GM21717 (cell line): Measurements from ENCODE around the gene COL18A1.
"Not testable (repeated sequence)": the region's sequence is repeated elsewhere in the genome, so short reads cannot be mapped to it uniquely, and the experiment has no call there.

Experiments
- ATAC-seq: cut with Tn5 transposase; IDR thresholded peaks from one replicate; pipeline ENCODE4 v1.9.1; 2021; ENCODE audit warnings: mild to moderate bottlenecking, moderate library complexity; ENCODE audit not compliant: unreplicated experiment

Gene COL18A1

DNA sequence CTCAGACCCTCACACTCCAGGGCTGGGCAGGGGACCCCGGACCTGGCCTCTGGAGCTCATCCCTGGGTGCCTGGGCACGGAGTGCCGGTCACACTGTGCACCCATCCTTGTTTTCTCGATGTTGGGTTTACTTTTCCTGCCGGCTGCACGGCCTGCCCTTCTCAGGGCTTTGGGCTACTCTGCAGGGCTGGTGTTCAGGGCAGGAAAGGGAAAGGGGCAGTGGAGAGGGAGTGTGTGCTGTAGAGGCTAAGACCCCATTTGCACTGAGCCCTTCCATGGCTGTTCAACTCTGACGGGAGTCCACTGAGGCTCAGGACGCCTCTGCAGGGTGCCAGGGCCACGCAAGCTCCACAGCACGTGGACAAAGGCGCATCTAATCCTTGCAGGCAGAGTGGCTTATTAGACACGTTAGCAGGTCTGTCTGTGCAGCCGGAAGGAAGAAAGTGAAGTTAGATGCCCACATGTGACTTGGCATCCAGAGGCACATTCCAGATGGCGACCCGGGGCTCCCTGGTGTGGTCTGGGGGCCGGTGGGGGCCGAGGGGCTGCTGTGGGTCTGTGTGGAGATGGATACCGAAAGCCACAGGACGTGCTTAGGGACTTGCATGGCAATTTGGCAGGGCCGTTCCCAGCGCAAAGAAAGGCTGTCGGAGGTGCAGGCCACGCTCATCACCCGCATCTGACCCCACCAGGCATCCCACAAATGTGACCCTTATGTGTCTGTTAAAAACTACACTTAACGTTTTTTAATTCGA is 33.6 kb downstream of the COL18A1 start:
- ATAC-seq = no peak

DNA sequence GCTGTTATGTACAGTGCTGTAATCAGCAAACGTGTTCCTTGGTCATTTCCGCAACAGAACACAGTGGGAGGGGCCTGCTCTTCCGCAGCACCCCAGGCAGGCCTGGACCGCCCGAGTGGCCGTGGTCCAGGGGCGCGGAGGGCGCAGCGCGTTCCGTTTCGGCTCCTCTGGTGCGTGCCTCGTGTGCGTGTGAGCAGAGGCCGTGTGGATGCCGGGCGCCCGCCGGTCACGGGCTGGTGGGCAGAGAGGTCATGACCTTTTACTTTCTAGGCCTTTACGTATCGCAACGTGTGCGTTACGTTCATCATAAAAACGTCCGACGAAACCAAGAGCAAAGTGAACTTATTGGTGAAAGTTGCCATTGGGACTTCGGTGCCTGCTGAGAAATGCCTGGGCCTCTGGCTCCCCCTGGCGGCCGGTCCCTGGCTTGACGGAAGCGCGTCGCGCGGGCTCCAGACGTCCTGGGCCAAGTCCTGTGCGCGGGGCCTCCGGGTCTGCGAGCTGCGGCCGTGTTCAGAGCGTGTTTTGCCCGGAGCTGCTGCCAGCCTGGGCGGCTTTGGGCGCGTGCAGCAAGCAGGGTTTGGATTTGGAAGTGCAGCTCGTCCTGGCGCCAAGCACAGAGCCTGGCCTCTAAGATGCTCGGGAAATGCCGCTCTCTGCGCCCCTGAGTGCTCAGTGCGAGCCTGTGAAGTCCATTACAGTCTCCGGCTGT is 34.4 kb downstream of the COL18A1 start:
- no peak for ATAC-seq

DNA sequence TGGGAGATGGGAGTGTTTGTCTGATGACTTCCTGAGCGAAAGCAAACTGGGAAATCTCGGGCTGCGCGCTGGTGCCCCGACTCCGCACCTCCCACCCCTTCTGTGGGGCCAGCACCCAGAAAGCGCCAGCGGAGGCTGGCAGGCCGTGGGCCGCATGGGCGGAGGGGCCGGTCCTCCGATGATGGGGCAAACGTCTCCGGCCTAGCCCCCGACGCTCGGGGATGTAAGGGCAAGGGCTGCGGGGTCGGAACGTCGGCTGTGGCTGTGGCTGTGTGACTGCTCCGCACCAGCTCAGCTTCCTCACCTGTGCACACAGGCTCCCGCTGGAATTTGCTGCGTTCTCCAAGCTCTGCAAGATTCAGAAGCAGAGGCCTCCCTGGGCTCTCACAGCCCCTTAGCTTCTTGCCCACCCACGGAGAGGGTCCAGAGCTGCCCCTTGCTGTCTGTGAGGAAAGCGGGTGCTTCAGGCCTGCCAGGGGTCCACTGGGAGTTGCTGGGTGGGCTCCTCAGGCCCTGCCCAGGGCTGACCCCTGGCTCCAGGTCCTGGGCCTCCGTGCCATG is 35.0 kb downstream of the COL18A1 start:
- ATAC-seq = no peak

DNA sequence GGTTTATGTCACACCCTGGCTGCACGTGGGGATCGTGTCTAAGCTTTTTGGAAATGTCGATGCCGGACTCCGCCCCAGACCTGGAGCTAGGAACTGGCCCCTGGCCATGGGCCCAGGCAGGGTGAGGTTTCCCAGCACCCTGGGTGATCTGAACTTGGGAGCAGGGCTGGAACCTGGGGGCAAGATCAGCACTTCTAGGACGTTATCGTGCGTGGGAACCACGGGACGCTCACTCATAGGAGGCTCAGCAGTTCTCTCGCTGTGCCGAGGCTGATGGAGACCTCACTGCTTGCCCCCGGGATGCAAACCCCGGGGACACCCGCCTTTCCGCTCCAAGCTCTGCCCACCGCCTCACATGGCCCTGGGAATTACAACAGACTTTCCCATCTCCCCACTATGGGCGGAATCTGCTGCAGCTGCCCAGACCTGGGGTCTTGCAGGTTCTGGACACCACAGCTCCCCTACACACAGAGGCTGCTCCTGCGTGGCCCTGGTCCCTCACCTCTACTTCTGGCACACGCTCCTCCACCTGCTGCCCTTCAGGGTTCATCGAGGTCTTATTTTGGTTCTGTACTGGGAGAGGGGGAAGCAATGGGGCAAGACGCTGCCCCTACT is 35.9 kb downstream of the COL18A1 start:
- ATAC-seq = no peak

DNA sequence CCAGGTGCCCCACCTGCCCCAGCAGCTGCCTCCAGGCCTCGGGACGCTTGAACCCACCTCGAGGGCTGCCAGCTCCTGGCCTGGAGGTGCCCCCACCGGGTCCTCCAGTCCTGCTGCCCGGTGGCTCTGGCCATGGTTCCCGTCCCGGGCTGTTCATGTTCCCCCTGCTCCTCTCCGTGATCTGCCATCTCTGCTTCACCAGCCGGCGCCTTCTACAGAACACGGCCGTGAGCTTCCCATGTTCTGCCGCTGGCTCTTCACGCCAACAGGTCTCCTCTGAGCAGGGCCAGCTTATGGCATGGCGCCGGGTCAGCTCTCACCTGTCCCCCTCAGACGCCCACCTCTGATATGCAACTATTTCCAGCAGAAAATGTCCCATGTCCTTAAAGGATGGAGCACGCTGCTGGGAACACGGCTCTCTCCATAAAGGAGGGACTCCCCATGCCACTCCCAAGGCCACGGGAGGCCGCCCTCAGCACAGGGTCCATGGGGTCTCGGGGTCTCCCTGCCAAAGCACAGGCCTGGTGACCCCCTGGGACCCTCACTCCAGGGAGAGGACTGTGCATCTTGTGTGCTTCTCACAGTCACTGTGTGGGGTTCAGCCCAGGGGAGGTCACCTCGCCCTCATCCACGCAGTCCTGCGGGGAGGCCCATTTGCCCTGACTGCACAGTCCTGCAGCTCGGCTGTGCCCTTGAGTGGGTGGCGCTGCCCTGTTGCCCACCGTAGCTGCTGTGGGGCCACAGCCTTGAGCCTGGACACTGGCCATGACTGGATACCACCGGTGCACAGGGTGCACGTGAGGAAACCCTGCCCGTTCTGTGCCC is 36.7 kb downstream of the COL18A1 start:
- no peak for ATAC-seq

DNA sequence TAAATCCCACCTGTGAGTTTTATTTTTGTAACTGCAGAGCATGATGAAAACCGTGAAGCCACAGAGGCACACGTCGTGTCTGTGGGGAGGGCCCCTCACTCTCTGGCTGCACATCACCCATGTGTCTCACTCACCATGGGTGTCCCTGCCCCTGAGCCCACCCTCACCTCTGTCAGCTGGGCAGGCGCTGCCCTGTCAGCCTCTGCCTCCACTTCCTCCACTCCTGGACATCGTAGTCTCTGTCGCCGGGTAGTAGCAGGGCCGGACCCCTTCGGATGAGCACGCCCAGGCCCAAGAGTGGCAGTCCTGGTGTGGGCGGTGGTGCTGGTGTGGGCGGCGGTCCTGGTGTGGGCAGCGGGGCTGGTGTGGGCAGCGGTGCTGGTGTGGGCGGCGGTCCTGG is 37.3 kb downstream of the COL18A1 start:
- ATAC-seq = no peak

DNA sequence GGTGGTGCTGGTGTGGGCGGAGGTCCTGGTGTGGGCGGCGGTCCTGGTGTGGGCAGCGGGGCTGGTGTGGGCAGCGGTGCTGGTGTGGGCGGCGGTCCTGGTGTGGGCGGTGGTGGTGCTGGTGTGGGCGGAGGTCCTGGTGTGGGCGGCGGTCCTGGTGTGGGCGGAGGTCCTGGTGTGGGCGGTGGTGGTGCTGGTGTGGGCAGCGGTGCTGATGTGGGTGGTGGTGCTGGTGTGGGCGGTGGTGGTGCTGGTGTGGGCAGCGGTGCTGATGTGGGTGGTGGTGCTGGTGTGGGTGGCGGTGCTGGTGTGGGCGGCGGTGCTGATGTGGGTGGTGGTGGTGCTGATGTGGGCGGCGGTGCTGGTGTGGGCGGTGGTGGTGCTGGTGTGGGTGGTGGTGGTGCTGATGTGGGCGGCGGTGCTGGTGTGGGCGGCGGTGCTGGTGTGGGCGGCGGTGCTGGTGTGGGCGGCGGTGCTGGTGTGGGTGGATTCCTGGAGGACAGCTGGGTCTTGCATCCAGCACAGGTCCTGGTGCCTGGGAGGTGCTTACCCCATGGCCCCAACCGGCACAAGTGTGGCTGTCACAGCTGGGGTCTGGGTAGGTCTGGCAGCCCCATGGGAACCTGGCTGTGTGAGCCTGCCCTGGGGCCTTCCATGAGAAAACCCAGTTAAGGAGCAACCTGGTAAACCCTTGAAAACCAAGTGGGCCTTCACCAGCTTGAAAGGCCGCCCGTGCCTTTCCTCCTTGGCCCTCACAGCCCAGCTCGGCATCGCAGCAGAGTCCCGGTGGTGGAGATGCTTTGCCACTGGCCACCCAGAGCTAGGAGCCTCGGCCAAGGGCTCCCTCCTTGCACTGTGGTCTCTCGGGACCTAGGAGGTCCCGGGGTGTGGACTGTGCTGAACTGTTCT is 38.0 kb downstream of the COL18A1 start:
- not testable (repeated sequence) for ATAC-seq

DNA sequence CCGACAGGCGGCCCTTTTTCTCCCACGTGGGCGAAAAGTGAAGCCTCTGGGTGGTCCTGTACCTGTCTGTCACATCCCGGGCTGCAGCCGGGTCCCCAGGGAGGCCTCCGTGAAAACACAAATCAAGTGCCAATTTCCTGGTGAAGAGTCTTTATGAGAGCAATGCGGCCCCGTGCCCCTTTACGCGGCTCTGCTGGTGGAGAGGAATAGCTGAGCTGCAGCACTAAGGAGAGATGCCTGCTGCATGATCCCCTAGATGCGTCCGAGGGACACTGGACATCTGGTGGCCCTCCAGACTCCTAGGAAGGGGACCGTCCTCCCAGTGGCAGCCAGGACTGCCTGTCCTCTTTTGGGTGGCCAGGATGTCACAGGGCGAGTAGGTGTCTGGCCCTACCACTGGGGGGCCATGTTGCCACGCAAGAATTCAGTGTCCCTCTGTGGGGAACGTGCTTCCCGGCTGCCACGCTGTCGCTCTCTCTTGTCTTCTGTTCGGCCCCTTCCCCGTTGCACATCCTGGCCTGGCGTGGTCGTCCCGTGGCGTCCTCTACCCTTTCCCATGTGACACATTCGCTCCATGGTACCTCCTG is 38.7 kb downstream of the COL18A1 start:
- ATAC-seq = no peak

DNA sequence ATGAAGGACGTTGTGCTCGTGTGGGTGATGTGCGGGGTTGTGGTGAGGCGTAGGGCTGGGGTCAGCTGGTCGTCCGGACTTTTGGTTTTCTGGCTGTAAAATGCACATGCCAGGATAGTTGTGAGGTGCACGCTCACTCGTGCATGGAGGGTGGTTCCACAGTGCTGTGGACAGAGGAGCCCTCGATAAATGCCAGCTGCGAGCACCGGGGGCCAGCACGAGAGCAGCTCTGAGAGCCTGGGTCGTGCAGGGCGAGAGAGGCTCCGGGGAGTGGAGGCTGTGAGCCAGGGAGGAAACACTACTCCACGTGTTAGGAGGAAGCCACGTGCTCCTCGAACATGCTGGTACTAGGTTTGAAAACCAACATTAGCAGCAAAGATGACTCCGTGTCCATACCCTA is 39.4 kb downstream of the COL18A1 start:
- ATAC-seq = no peak

DNA sequence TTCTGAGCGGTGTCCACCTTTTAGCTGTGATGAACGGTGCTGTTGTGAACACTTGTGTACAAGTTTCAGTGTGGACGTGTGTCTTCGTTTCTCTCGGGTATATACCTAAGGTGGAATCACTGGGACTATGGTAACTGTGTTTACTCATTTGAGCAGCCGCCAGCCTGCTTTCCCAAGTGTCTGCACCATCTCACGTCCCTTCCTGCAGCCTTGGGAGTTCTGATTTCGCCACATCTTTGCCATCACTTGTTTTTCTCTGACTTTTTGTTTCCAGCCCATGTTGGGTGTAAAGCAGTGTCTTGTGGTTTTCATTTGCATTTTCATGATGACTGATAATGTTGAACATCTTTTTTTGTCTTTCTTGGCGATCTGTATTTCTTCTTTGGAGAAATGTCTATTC is 40.4 kb downstream of the COL18A1 start:
- ATAC-seq = no peak

DNA sequence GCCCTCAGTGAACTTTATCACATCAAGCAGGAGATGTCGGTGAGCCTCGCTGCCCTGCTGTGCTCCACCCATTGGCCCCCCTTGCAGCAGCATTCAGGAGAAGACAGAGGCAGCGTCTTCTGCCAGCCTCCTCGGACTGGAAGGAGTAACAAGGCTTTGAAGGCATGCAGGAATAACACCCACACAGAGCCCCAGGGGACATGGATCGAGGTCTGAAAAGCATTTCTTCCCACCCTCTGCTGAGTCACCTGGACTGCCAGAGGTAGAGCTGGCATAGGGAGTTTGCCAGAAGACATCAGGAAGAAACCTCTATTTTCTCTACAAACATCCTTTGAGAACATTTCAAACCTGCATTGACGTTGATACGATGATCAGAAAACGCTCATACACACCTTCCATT is 42.9 kb downstream of the COL18A1 start:
- no peak for ATAC-seq

DNA sequence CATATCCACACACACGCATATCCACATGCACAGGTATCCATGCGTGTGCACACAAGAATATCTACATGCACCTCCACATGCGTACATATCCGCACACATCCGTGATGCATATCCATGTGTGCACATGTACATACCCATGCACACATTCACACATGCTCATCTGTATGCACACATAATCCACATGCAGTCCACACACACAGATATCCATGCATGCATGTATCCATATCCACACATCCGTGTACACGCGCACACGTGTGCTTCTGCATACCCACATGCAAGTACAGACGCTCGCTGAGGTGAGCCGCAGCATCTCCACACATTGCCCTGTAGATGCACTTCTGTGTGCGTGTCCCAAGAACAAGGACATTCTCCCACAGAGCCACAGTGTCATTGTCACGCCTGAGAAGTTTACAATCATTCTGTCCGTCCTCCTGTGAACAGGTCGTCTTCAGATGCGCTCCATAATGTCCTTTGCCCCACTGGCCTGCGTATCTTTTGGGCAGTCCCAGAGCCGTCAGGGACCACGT is 43.4 kb downstream of the COL18A1 start:
- no peak for ATAC-seq

DNA sequence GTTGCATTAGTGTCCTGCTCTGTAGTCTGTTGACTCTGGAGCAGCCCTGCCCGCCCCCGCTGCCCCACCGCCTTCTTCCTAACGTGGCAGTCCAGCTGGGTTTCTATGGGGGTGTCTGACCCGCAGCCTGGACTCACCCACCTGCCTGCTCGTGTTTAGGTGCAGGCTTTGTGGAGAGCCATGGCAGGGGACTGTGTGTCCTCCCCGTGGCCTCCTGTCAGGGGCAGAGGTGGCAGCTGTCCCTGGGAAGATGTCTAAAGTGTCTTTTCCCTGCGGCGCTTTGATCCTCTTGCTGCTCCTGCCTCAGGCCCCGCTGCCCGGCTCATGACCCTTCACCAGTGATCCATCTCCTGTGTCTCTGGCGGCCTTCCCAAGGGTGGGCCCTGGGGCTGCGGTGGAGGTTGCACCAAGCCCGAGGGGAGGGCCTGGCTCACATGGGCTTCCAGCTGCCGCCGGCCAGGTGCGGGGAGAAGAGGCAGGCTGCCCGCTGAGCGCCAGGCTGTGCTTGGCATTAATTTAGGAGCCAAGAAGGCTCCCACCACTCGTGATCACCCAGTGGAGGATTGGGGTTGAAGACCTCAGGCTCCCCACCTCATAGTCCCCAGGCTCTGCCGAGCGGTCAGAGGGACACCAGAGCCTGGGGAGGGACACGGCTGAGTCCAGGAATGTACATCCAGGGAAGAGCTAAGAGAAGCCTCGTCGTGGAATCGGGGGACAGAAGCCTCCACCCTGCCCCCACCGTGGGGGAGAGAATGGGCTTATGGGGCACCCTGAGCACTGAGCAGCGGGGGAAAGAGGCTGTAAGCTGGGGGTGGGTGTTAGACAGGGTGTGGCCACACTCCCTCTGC is 44.1 kb downstream of the COL18A1 start:
- ATAC-seq = no peak

DNA sequence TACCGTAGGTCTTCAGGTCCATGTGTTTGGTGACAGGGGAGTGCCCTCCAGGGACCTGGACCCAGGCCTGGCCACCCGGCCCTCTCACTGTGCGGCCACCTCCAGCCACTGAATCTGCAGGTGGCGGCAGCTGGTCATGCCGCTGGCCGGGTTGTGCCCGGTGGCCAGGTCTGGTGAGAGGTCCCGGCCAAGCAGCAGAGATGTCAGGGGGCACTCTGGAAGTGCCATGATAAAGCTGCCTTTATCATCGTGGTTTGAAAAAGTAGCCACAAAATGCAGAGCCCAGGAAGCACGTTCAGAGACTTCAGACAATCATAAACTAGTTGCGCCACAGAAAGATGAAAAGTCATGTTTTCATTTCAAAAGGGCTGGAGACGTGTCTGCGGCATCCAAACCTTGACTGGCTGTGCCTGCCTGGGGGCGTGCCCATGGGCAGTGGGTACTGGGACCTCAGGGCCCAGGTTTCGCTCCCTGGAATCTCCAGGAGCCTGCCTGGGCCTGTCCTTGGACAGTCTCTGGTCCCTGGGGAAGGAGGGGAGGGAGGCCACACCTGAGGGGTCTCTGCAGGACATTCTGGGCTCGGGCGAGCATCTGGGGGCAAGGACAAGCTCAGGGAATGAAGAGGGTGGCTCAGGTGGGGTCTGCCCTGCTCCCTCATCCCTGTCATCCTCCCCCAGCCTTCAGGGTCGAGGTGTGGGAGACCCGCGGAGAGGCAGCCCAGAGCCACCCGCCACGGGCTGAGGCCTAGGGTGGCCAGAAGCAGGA is 44.9 kb downstream of the COL18A1 start:
- no peak for ATAC-seq

DNA sequence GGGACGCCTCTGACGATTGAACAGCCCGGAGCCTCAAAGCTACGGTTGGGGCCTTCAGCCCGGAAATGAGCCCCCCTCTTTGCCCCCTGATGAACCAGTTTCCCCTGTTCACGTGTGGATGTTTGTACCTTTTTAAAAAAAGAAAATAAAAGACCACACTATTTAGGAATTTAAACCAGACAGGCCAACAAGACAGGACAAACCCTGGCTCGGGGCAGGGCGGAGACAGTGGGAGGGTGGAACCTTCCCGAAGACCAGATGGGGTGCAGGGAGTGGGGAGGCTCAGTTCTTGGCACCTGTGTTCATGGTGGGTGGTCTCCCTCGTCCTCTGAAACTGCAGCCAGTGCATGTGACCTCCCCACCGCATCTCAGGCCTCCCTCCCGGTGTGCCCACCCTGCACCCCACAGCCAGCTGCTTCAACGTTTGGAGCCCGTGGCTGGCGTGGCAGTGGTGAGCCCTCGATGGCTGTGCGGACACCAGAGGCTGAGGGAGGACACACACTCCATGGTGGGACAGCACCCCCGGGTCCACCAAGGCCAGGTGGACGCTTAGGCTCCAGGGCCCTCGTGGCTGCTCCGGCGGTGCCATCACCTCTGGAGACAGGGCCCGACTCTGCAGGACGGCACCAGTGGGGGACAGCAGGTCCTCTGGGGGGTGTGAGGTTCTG is 45.6 kb downstream of the COL18A1 start:
- no peak for ATAC-seq

DNA sequence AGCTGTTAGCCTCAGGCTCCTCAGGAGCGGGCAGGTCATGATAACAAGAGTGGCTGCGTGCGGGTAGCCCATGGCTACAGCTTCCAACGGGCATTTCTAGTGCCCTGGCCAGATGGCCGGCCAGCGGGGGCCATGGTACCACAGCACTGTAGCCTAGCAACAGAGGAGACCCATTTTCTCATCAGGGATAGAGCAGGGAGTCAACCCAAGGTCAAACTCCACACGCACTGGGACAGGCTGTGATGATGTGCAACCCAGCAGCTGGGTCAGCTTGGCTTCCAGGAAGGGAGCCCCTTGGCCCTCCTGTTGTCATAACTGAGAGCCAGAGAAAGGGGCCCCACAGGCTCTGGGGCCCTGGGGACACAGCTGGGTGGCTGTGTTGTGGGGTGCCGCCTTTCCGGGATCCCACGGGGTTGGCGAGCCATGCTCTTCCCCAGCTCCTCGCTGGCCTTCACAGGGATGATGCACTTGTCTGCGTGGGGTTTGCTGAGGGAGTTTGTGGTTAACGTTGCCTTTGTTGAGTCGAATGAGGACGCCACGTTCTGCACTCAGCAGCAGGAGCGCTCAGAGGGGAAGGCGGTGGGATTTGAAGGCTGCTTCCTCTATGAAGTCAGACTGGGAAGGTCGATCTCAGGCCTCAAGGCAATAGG is 46.3 kb downstream of the COL18A1 start:
- ATAC-seq = no peak

DNA sequence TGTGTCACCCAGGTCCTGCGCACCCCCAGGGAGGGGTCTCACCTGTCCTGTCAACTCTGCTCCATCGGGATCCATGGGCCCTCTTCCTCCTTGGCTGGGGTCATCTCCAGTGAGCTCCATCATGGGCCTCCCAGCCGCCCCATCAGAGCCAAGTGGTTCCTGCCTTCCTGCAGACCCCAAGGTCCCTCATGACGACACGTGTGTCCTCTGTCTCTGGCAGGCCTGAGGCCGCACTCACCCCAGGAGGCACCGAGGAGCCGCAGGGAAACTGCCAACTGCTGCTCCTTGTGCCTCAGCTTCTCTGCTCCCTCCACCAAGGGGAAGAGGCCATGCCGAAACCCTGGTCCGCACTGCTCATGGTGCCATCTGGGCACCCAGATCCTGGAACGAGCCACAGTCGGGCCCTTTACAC is 46.8 kb downstream of the COL18A1 start:
- ATAC-seq = no peak
